GM19395 (cell line): ENCODE measurements around the gene GRIP2.

ENCODE experiments used
- ATAC-seq: cut with Tn5 transposase; IDR thresholded peaks from one replicate; pipeline ENCODE4 v1.9.1; 2021; ENCODE audit warnings: mild to moderate bottlenecking, moderate library complexity; ENCODE audit not compliant: unreplicated experiment

GRIP2 gene

GRCh38 chr3:14455571-14456317 is 84.4 kb downstream of the GRIP2 start:
- ATAC-seq = no peak

- no peak for ATAC-seq
Observed at GRCh38 chr3:14454639-14455310, 85.4 kb downstream of the GRIP2 start.

- ATAC-seq = no peak
Observed at GRCh38 chr3:14453876-14454638, 86.1 kb downstream of the GRIP2 start.

GRCh38 chr3:14452740-14453710 is 87.1 kb downstream of the GRIP2 start:
- ATAC-seq = no peak

- no peak for ATAC-seq
Observed at GRCh38 chr3:14451844-14452739, 88.0 kb downstream of the GRIP2 start.

- ATAC-seq = no peak
Observed at GRCh38 chr3:14450922-14451606, 89.1 kb downstream of the GRIP2 start.

- no peak for ATAC-seq
Observed at GRCh38 chr3:14450506-14450905, 89.6 kb downstream of the GRIP2 start.

GRCh38 chr3:14448756-14449727 is 91.1 kb downstream of the GRIP2 start:
- no peak for ATAC-seq

GRCh38 chr3:14448063-14448462 is 92.1 kb downstream of the GRIP2 start:
- ATAC-seq = no peak

GRCh38 chr3:14446988-14447570 is 93.1 kb downstream of the GRIP2 start:
- no peak for ATAC-seq

- no peak for ATAC-seq
Observed at GRCh38 chr3:14445773-14446172, 94.4 kb downstream of the GRIP2 start.

- no peak for ATAC-seq
Observed at GRCh38 chr3:14444380-14444779, 95.8 kb downstream of the GRIP2 start.

GRCh38 chr3:14441920-14442300 is 98.2 kb downstream of the GRIP2 start:
- no peak for ATAC-seq

- no peak for ATAC-seq
Observed at GRCh38 chr3:14441240-14441919, 98.8 kb downstream of the GRIP2 start.

GRCh38 chr3:14440531-14441239 is 99.5 kb downstream of the GRIP2 start:
- no peak for ATAC-seq

GRCh38 chr3:14440168-14440518 is 100.0 kb downstream of the GRIP2 start:
- no peak for ATAC-seq
